Left kidney (tissue), 2 donors: Measurements from ENCODE around the gene ZMIZ1. TPM values are rescaled to one million over a fixed set of nuclear protein-coding genes. Genes with fewer than 3 reads are reported as not detected.

Experiments
- DNase-seq: peaks from one replicate; pipeline ENCODE4 v3.0.0-alpha.2; 2013
- polyA plus RNA-seq: library from polyadenylated mRNA; unstranded; fragments of 120-200 nt; gene quantifications from one replicate; pipeline ENCODE4 v1.2.1, GENCODE V29; 2013; ENCODE audit not compliant: insufficient read length

ZMIZ1 gene
- polyA plus RNA-seq, 1 donor: 70.2 TPM

- no peak for DNase-seq
These were observed 221.0 kb downstream of the ZMIZ1 start for GRCh38 chr10:79289801-79290200.

- no peak for DNase-seq
These were observed 223.4 kb downstream of the ZMIZ1 start for GRCh38 chr10:79292026-79292766.

- no peak for DNase-seq
These were observed 224.4 kb downstream of the ZMIZ1 start for GRCh38 chr10:79292891-79293746.

- DNase-seq: no peak
These were observed 225.2 kb downstream of the ZMIZ1 start for GRCh38 chr10:79293841-79294581.

- DNase-seq: no peak
These were observed 226.8 kb downstream of the ZMIZ1 start for GRCh38 chr10:79295563-79295962.

- DNase-seq: no peak
These were observed 227.7 kb downstream of the ZMIZ1 start for GRCh38 chr10:79296431-79296830.

GRCh38 chr10:79298403-79299244, 229.9 kb downstream of the ZMIZ1 start:
- no peak for DNase-seq

- no peak for DNase-seq
These were observed 230.9 kb downstream of the ZMIZ1 start for GRCh38 chr10:79299397-79300241.

- DNase-seq: no peak
These were observed 231.9 kb downstream of the ZMIZ1 start for GRCh38 chr10:79300711-79301110.

- no peak for DNase-seq
These were observed 233.2 kb downstream of the ZMIZ1 start for GRCh38 chr10:79301754-79302530.

- DNase-seq: no peak
These were observed 235.1 kb downstream of the ZMIZ1 start for GRCh38 chr10:79303631-79304478.

GRCh38 chr10:79304479-79305087, 235.8 kb downstream of the ZMIZ1 start:
- DNase-seq: no peak

GRCh38 chr10:79305515-79305914, 236.7 kb downstream of the ZMIZ1 start:
- no peak for DNase-seq

- DNase-seq: no peak
These were observed 237.2 kb downstream of the ZMIZ1 start for GRCh38 chr10:79305988-79306387.

GRCh38 chr10:79306644-79307220, 238.0 kb downstream of the ZMIZ1 start:
- no peak for DNase-seq

GRCh38 chr10:79308016-79308415, 239.2 kb downstream of the ZMIZ1 start:
- no peak for DNase-seq

- no peak for DNase-seq
These were observed 240.4 kb downstream of the ZMIZ1 start for GRCh38 chr10:79308969-79309665.
